ENCODE measurements around the gene SLX9.

SLX9 gene

DNA sequence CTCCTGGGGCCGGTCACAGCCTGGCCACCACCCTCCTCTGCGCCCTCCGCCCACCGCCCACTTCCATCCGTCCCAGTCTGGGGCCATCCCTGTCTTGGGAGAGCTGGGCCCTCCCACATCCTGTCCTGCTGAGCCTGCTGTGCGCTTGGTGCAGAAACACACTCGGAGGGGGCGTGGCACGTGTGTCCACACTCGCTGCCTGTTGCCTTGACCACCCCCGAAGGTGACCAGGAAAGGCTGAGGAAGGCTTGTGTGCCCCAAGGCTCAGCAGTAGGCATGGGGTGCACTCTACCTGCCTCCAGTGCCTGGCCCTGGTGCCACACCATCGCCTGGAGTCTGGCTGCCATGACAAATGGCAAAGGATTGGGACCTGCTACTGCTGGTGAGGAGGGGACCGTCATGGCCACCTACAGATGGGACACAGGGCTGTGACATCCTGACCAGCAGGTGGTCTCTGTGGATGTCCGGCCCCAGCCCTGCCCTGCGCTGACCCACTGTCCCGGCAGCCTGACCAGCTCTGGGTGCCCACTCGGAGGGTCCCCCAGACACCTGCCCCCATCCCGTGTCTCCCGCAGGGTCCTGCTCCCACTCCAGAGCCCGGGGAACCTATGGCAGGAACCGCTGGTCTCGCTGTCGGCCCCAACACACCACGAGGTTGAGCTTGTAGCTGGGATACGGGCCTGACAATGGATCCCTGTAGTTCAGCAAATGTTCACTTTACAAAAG is 43.1 kb upstream of the SLX9 start:
- DNase-seq (ENCODE audit: insufficient read length) (no peak), FAIRE-seq (no peak)
- TF ChIP-seq TAF1 (IDR thresholded peaks at IDR 0.05; ENCODE audit: borderline replicate concordance, low read depth, low read length) = no peak
- TF ChIP-seq POLR2AphosphoS5 (IDR thresholded peaks at IDR 0.05; ENCODE audit: low read depth, low read length) = no peak
- TF ChIP-seq POLR2A (IDR thresholded peaks at IDR 0.05; ENCODE audit: low read depth, low read length) = no peak

DNA sequence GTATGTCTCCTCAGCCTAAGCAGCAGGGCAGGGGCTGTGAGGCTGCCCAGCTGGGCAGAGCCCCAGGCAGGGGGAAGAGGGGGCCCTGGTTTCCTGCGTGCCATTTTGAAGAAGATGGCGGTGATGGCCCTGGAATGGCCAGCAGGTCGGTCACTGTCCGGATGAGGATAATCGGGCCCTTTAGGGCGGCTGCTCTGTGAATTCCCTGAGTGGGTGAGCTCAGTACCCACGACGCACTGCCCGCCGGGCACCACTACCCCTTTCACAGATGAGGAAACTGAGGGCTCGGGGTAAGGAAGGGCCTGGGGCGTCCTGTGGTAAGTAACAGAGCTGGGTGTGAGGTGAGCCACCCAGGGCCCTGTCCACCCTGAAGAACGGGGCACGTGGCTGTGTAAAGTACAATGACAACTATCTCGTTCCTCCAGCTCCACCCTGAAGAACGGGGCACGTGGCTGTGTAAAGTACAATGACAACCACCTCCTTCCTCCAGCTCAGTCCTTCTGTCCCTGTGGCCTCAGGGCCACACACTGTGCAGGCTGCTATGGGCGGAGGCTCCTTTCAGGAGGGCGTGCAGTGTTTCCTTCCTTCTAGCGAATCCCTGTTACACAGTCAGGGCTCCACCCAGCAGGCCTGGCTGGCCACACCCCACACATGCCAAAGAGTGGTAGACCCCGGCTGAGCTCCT is 42.4 kb upstream of the SLX9 start:
- TF ChIP-seq POLR2A (IDR thresholded peaks at IDR 0.05; ENCODE audit: low read depth, low read length) = no peak
- TF ChIP-seq POLR2AphosphoS5 (IDR thresholded peaks at IDR 0.05; ENCODE audit: low read depth, low read length) = no peak
- no peak for TF ChIP-seq TAF1 (IDR thresholded peaks at IDR 0.05; ENCODE audit: borderline replicate concordance, low read depth, low read length)
- DNase-seq (ENCODE audit: insufficient read length) (no peak), FAIRE-seq (no peak)

GRCh38 chr21:44898011-44898488 is 41.8 kb upstream of the SLX9 start:
- DNase-seq (ENCODE audit: insufficient read length) (no peak), FAIRE-seq (no peak)
- no peak for TF ChIP-seq TAF1 (IDR thresholded peaks at IDR 0.05; ENCODE audit: borderline replicate concordance, low read depth, low read length)
- no peak for TF ChIP-seq POLR2AphosphoS5 (IDR thresholded peaks at IDR 0.05; ENCODE audit: low read depth, low read length)
- TF ChIP-seq POLR2A (IDR thresholded peaks at IDR 0.05; ENCODE audit: low read depth, low read length) = no peak

- TF ChIP-seq POLR2A (IDR thresholded peaks at IDR 0.05; ENCODE audit: low read depth, low read length) (no peak), TAF1 (IDR thresholded peaks at IDR 0.05; ENCODE audit: borderline replicate concordance, low read depth, low read length) (no peak), POLR2AphosphoS5 (IDR thresholded peaks at IDR 0.05; ENCODE audit: low read depth, low read length) (no peak)
- DNase-seq (ENCODE audit: insufficient read length) (no peak), FAIRE-seq (no peak)
These were observed 40.7 kb upstream of the SLX9 start for GRCh38 chr21:44898851-44899767.

GRCh38 chr21:44899768-44900558 is 39.9 kb upstream of the SLX9 start:
- FAIRE-seq (no peak), DNase-seq (ENCODE audit: insufficient read length) (no peak)
- TF ChIP-seq POLR2A (IDR thresholded peaks at IDR 0.05; ENCODE audit: low read depth, low read length) (no peak), POLR2AphosphoS5 (IDR thresholded peaks at IDR 0.05; ENCODE audit: low read depth, low read length) (no peak), TAF1 (IDR thresholded peaks at IDR 0.05; ENCODE audit: borderline replicate concordance, low read depth, low read length) (no peak)

GRCh38 chr21:44900559-44901251 is 39.1 kb upstream of the SLX9 start:
- DNase-seq (ENCODE audit: insufficient read length) = no peak
- TF ChIP-seq POLR2AphosphoS5 (IDR thresholded peaks at IDR 0.05; ENCODE audit: low read depth, low read length) (no peak), TAF1 (IDR thresholded peaks at IDR 0.05; ENCODE audit: borderline replicate concordance, low read depth, low read length) (no peak), POLR2A (IDR thresholded peaks at IDR 0.05; ENCODE audit: low read depth, low read length) (no peak)

GRCh38 chr21:44901391-44902074 is 38.3 kb upstream of the SLX9 start:
- TF ChIP-seq POLR2A (IDR thresholded peaks at IDR 0.05; ENCODE audit: low read depth, low read length) (no peak), POLR2AphosphoS5 (IDR thresholded peaks at IDR 0.05; ENCODE audit: low read depth, low read length) (no peak), TAF1 (IDR thresholded peaks at IDR 0.05; ENCODE audit: borderline replicate concordance, low read depth, low read length) (no peak)
- no peak for FAIRE-seq
- no peak for DNase-seq (ENCODE audit: insufficient read length)

More at GRCh38 chr21:44900559-44901251, 39.1 kb upstream of the SLX9 start:
- no peak for FAIRE-seq

- FAIRE-seq (peak; percentile 33), DNase-seq (ENCODE audit: insufficient read length) (no peak)
- TF ChIP-seq POLR2A (IDR thresholded peaks at IDR 0.05; ENCODE audit: low read depth, low read length) = no peak
- TF ChIP-seq TAF1 (IDR thresholded peaks at IDR 0.05; ENCODE audit: borderline replicate concordance, low read depth, low read length) = no peak
- TF ChIP-seq POLR2AphosphoS5 (IDR thresholded peaks at IDR 0.05; ENCODE audit: low read depth, low read length) = no peak
These were observed 37.4 kb upstream of the SLX9 start for GRCh38 chr21:44902268-44903049.

DNA sequence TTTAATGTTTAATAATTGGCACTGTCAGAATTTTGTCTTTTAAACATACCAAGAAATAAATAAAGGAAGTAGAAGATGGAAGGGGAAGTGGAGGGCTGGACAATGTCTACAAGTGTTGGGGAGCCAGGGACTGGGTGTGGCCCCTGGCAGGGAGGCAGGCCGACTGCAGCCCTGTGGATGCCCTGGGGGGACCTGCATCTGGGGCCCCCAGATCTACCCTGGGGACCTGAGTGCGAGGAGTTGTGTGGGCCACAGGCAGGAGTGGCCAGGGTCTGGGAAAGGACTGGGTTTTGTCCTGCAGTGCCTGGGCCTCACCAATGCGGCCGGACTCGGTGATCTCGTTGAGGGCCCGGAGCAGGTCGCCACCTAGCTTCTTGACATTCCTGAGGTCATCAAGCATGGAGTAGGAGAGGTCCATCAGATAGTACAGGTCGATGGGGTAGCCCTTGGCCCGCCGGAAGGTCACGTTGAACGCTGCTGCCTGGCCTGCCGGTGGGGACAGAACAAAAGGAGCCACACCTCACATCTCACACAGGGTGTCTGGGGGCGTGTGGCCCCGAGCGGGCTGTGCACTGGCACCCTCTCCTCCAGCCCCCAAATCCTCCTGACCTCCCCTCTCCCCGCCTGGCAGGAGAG is 36.7 kb upstream of the SLX9 start:
- no peak for TF ChIP-seq POLR2AphosphoS5 (IDR thresholded peaks at IDR 0.05; ENCODE audit: low read depth, low read length)
- no peak for TF ChIP-seq TAF1 (IDR thresholded peaks at IDR 0.05; ENCODE audit: borderline replicate concordance, low read depth, low read length)
- no peak for DNase-seq (ENCODE audit: insufficient read length)
- FAIRE-seq = no peak
